Ascending aorta (tissue), 2 donors: ENCODE data around the gene IGFALS. TPM values are rescaled to one million over a fixed set of nuclear protein-coding genes. Genes with fewer than 3 reads are reported as not detected.

Source experiments
- DNase-seq, 2 donors: peaks; one replicate each; pipeline ENCODE4 v3.0.0-alpha.2; 2019; ENCODE audit warnings: low spot score in 2 of 2
- H3K27ac ChIP-seq, 2 donors: fragments of 200-600 bp; sonication (generic); one replicate each; pipeline ENCODE4 v1.5.1; 2016 to 2017; ENCODE audit warnings: mild to moderate bottlenecking in 1 of 2
- H3K27me3 ChIP-seq: fragments of 200-600 bp; sonication (generic); one replicate; pipeline ENCODE4 v1.5.1; 2017
- H3K36me3 ChIP-seq, 2 donors: fragments of 200-600 bp; sonication (generic); one replicate each; pipeline ENCODE4 v1.5.1; 2016
- H3K4me1 ChIP-seq, 2 donors: fragments of 200-600 bp; sonication (generic); one replicate each; pipeline ENCODE4 v1.5.1; 2016 to 2017; ENCODE audit warnings: mild to moderate bottlenecking in 1 of 2
- H3K4me3 ChIP-seq, 2 donors: fragments of 200-600 bp; sonication (generic); one replicate each; pipeline ENCODE4 v1.5.1; 2016 to 2017; ENCODE audit warnings: mild to moderate bottlenecking in 1 of 2
- H3K9me3 ChIP-seq, 2 donors: fragments of 200-600 bp; sonication (generic); one replicate each; pipeline ENCODE4 v1.5.1; 2016
- CTCF ChIP-seq, 3 experiments: fragments of 200-600 bp in 2 of 3; fragments of 450-650 bp in 1 of 3; sonication (generic) in 2 of 3; IDR thresholded peaks; one replicate each; pipeline ENCODE4 v1.5.1; 2016 to 2019; ENCODE audit warnings: antibody characterized with exemption in 3 of 3, mild to moderate bottlenecking in 1 of 3, moderate library complexity in 1 of 3
- intact Hi-C: fragments of 100-400 bp; cut with DNase I; formaldehyde crosslinking; loops from one replicate; pipeline ENCODE4 v1.15.1; 2023
- total RNA-seq: library from RNA; depleted of rRNA; stranded (reverse); fragments of >200 nt; gene quantifications from one replicate; pipeline ENCODE4 v1.1.0, GENCODE V29; 2016

Gene IGFALS
- total RNA-seq, 1 donor from 2014 or later, result not detected

DNA sequence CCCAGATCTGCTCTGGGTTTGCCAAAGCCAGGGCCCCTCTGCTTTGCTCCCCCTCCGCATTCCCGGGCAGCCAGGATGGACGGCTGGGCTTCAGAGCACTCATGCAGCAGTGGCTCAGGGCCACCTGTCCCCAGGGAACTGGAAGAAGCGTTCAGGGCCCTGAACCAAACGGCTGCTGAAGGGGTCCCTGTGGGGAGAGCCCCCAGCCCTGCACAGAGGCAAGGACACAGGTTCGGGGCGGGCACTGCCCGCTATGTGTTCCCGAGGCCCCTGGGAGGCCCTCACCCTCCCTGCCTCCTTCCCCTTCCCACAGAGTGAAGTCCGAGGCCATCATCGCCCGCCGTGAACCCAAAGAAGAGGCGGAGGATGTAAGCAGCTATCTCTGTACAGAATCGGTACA lies 32.6 kb downstream of the IGFALS start:
- no peak for DNase-seq

DNA sequence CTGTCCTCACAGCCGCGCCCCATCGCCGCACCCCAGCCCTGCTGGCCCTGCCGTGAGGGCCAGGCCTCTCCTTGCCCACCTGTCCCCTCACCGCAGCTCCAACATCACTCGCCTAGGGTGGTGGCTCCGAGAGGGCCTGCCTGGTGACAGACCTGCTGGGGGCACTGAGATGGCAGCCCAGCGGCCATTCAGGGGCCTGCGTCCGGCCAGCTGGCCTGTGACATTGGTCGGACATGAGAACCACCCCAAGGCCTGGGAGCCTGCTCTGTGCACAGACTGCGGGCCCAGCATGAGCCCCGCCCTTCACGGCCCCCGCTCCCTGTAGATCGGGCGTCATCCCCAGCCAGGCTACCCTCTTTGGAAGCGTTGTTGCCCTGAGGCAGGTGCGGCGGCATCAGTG lies 34.0 kb downstream of the IGFALS start:
- Histone ChIP-seq H3K27me3 (no peaks in the 10 kb centered on the region), H3K4me1 (no peaks in the 10 kb centered on the region), H3K27ac (no peak overlapping the region), H3K36me3 (peaks cover 55 to 78% of the 10 kb centered on the region in 2 donors), H3K9me3 (no peaks in the 10 kb centered on the region), H3K4me3 (no peak overlapping the region)
- DNase-seq, result no peak
- no peak for TF ChIP-seq CTCF (IDR thresholded peaks at IDR 0.05)
- intact Hi-C loops, result no loop called here

More for the DNA sequence above, 32.6 kb downstream of the IGFALS start:
- Histone ChIP-seq H3K27me3 (no peaks in the 10 kb centered on the region), H3K9me3 (no peaks in the 10 kb centered on the region), H3K4me1 (no peaks in the 10 kb centered on the region), H3K4me3 (no peak overlapping the region), H3K27ac (no peak overlapping the region), H3K36me3 (peaks cover 63 to 84% of the 10 kb centered on the region in 2 donors)
- no peak for TF ChIP-seq CTCF (IDR thresholded peaks at IDR 0.05)
- intact Hi-C loops, result no loop called here

GRCh38 chr16:1758923-1759322 lies 34.6 kb downstream of the IGFALS start:
- no peaks in the 10 kb centered on the region for H3K4me1 ChIP-seq

GRCh38 chr16:1757714-1758461 lies 35.6 kb downstream of the IGFALS start:
- no peak overlapping the region for H3K4me3 ChIP-seq
- H3K4me1 ChIP-seq, result no peaks in the 10 kb centered on the region
- DNase-seq, result no peak
- no peaks in the 10 kb centered on the region for H3K9me3 ChIP-seq
- H3K27ac ChIP-seq, result no peak overlapping the region
- no peaks in the 10 kb centered on the region for H3K27me3 ChIP-seq
- TF ChIP-seq CTCF (IDR thresholded peaks at IDR 0.05), result no peak
- intact Hi-C loops, result no loop called here
- H3K36me3 ChIP-seq, result peaks cover 47 to 72% of the 10 kb centered on the region in 2 donors

More at GRCh38 chr16:1758923-1759322, 34.6 kb downstream of the IGFALS start:
- Histone ChIP-seq H3K4me3 (no peak overlapping the region), H3K36me3 (peaks cover 53 to 77% of the 10 kb centered on the region in 2 donors), H3K27ac (no peak overlapping the region), H3K27me3 (no peaks in the 10 kb centered on the region), H3K9me3 (no peaks in the 10 kb centered on the region)
- intact Hi-C loops, result no loop called here
- DNase-seq, result no peak
- TF ChIP-seq CTCF (IDR thresholded peaks at IDR 0.05), result no peak

DNA sequence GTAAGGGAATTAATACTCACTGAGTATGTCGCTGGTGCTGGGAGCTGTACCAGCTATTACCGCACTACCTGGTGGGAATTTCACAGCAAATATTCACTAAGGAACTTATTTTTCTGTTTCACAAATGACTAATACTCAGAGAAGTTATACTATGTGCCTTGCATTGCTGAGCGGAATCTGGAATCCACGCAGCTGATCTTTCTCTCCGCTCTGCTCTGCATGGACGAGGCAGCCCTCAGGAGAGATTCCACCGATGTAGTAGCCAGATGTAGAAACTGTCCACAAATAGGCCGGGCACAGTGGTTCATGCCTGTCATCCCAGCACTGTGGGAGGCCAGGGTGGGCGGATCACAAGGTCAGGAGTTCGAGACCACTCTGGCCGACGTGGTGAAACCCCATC lies 39.3 kb downstream of the IGFALS start:
- DNase-seq, result no peak
- Histone ChIP-seq H3K4me1 (no peaks in the 10 kb centered on the region), H3K4me3 (no peak overlapping the region), H3K36me3 (peaks cover 41 to 73% of the 10 kb centered on the region in 2 donors), H3K27me3 (no peaks in the 10 kb centered on the region), H3K27ac (no peak overlapping the region), H3K9me3 (no peaks in the 10 kb centered on the region)
- TF ChIP-seq CTCF (IDR thresholded peaks at IDR 0.05), result no peak
- intact Hi-C loops, result no loop called here
